Measurements from ENCODE around the gene RAPSN. TPM values are rescaled to one million over a fixed set of nuclear protein-coding genes. Genes with fewer than 3 reads are reported as not detected.

Gene RAPSN
- total RNA-seq, 2 experiments from 2014 or later, result 0.19 TPM; not detected in 1

GRCh38 chr11:47395223-47396048 is 53.5 kb downstream of the RAPSN start:
- H3K9me3 Mint-ChIP-seq, result no peaks in the 10 kb centered on the region
- no peaks in the 10 kb centered on the region for H3K36me3 Mint-ChIP-seq
- peak overlapping the region; percentile 92 for H3K27ac Mint-ChIP-seq
- DNase-seq, result no peak
- H3K27me3 Mint-ChIP-seq, result no peaks in the 10 kb centered on the region
- peak overlapping the region; percentile 18 for H3K4me3 Mint-ChIP-seq
- H3K4me1 Mint-ChIP-seq, result peaks cover 22% of the 10 kb centered on the region

DNA sequence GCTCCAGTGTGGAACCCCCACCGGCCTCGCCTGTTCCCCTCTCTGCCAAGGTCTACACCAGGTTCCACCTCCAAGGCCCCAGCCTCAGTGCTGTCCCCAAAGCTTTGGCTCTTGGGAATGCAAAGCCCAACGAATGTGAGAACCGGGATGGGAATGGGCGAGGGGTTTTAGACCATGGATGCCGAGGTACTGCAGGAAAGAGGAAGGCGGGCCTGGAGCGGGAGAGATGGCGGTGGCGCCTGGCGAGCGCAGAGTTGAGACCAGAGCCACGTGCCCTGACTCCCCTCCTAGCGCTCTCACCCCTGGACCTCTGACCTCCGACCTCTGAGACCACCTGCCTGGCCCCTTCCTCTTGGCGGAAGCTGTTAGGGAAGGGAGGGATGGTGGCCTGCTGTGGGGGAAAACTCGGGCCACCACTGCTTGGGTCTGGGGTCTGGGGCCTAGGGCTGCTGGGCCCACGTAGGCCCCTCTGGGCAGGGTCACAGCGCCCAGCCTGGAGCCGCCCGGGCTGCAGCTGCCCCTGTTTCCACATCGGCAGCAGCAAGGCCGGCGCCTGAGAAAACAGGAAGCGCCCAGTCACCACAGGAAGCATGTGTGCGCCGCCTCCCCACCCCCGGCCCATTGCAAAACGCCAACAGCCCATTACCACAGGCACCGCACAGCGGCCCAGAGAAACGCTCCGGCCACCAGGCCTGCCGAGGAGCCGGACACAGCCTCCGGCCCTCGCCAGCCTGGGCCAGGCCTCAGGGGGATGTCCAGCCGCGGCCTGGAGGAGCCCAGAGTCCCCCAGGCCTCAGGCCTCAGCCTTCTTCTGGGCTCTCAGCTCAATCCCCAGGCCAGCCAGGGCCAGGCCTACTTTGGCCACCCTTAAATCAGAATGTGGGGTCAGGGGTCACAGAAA is 54.4 kb downstream of the RAPSN start:
- Mint-ChIP-seq H3K27me3 (no peaks in the 10 kb centered on the region), H3K27ac (peak overlapping the region; percentile 92), H3K4me3 (peak overlapping the region; percentile 60), H3K9me3 (no peaks in the 10 kb centered on the region), H3K36me3 (no peaks in the 10 kb centered on the region), H3K4me1 (peaks cover 24% of the 10 kb centered on the region)
- DNase-seq, result peak; percentile 58

GRCh38 chr11:47394050-47394321 is 55.0 kb downstream of the RAPSN start:
- Mint-ChIP-seq H3K9me3 (no peaks in the 10 kb centered on the region), H3K4me3 (no peak overlapping the region), H3K27ac (peak overlapping the region; percentile 92), H3K27me3 (no peaks in the 10 kb centered on the region), H3K4me1 (peaks cover 26% of the 10 kb centered on the region), H3K36me3 (no peaks in the 10 kb centered on the region)
- DNase-seq, result no peak

- Mint-ChIP-seq H3K9me3 (no peaks in the 10 kb centered on the region), H3K4me1 (peaks cover 32% of the 10 kb centered on the region), H3K27ac (peak overlapping the region; percentile 92), H3K4me3 (no peak overlapping the region), H3K27me3 (no peaks in the 10 kb centered on the region), H3K36me3 (no peaks in the 10 kb centered on the region)
- DNase-seq, result no peak
Observed at GRCh38 chr11:47393163-47394049, 55.5 kb downstream of the RAPSN start.

GRCh38 chr11:47392546-47393162 is 56.3 kb downstream of the RAPSN start:
- Mint-ChIP-seq H3K27me3 (no peaks in the 10 kb centered on the region), H3K4me1 (peaks cover 34% of the 10 kb centered on the region), H3K4me3 (no peak overlapping the region), H3K9me3 (no peaks in the 10 kb centered on the region), H3K27ac (no peak overlapping the region), H3K36me3 (no peaks in the 10 kb centered on the region)
- no peak for DNase-seq

DNA sequence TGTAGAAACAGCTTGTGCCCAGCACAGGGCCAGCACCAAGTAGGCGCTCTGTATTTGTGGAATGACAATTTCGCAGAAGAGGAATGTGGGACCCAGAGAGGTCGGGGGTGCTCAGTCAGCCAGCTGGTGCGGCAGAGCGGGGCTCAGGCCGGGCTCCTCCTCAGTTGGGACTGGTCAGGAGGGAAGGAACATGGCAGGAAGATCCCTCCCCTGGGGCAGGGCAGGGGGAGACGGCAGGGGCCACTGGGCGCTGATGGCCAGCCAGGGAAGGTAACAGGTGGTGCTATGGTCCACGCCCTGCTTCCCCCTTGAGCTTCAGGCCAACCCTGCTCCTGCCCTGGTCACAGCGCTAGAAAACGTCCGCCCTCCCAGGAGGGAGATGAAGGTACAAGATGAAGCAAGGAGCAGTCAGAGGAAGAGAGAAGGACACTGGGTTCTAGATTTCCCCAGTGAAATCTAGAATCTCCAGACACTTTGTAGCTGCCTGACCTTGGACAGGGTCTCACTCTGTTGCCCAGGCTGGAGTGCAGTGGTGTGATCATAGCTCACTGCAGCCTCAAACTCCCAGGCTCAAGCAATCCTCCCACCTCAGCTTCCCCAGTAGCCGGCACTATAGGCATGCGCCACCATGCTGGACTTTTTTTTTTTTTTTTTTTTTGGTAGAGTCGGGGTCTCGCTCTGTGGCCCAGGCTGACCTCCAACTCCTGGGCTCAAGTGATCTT is 57.1 kb downstream of the RAPSN start:
- H3K4me1 Mint-ChIP-seq, result peaks cover 34% of the 10 kb centered on the region
- H3K27ac Mint-ChIP-seq, result no peak overlapping the region
- DNase-seq, result no peak
- H3K9me3 Mint-ChIP-seq, result no peaks in the 10 kb centered on the region
- H3K36me3 Mint-ChIP-seq, result no peaks in the 10 kb centered on the region
- no peaks in the 10 kb centered on the region for H3K27me3 Mint-ChIP-seq
- H3K4me3 Mint-ChIP-seq, result no peak overlapping the region

GRCh38 chr11:47391077-47391583 is 57.8 kb downstream of the RAPSN start:
- Mint-ChIP-seq H3K9me3 (no peaks in the 10 kb centered on the region), H3K4me3 (peak overlapping the region; percentile 23), H3K36me3 (no peaks in the 10 kb centered on the region), H3K27me3 (no peaks in the 10 kb centered on the region), H3K27ac (no peak overlapping the region), H3K4me1 (peaks cover 34% of the 10 kb centered on the region)
- DNase-seq, result no peak

DNA sequence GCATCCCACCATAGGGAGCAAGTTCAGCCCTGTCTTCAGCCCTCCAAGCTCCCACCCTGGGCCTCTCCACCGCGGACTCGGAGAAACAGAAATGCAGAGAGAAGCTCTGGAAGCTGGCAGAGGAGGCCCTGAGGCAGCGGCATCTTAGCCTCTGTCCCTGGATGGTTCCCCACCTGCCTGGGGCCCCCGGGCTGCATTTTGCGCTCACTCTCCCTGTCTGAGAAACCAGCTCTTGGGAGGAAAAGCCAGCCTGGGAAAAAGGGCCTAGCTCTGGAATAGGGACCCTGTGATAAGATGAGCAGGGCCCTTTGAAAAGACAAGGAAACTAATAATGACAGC is 58.5 kb downstream of the RAPSN start:
- Mint-ChIP-seq H3K4me1 (peaks cover 30% of the 10 kb centered on the region), H3K4me3 (no peak overlapping the region), H3K9me3 (no peaks in the 10 kb centered on the region), H3K27me3 (no peaks in the 10 kb centered on the region), H3K36me3 (no peaks in the 10 kb centered on the region), H3K27ac (no peak overlapping the region)
- no peak for DNase-seq

- no peak for DNase-seq
- Mint-ChIP-seq H3K4me1 (peaks cover 29% of the 10 kb centered on the region), H3K9me3 (no peaks in the 10 kb centered on the region), H3K4me3 (no peak overlapping the region), H3K27ac (peak overlapping the region; percentile 31), H3K27me3 (no peaks in the 10 kb centered on the region), H3K36me3 (no peaks in the 10 kb centered on the region)
Observed at GRCh38 chr11:47389577-47390421, 59.1 kb downstream of the RAPSN start.

- Mint-ChIP-seq H3K27ac (no peak overlapping the region), H3K9me3 (no peaks in the 10 kb centered on the region), H3K4me3 (no peak overlapping the region), H3K27me3 (no peaks in the 10 kb centered on the region), H3K4me1 (peaks cover 24% of the 10 kb centered on the region), H3K36me3 (no peaks in the 10 kb centered on the region)
- DNase-seq, result no peak
Observed at GRCh38 chr11:47388697-47389576, 60.0 kb downstream of the RAPSN start.

GRCh38 chr11:47387944-47388696 is 60.8 kb downstream of the RAPSN start:
- H3K4me3 Mint-ChIP-seq, result no peak overlapping the region
- H3K27me3 Mint-ChIP-seq, result no peaks in the 10 kb centered on the region
- no peaks in the 10 kb centered on the region for H3K36me3 Mint-ChIP-seq
- peaks cover 21% of the 10 kb centered on the region for H3K4me1 Mint-ChIP-seq
- DNase-seq, result no peak
- H3K9me3 Mint-ChIP-seq, result no peaks in the 10 kb centered on the region
- peak overlapping the region; percentile 11 for H3K27ac Mint-ChIP-seq
